GM18517 (cell line): ENCODE measurements around the gene IMMP2L.

Source experiments
- ATAC-seq: cut with Tn5 transposase; IDR thresholded peaks from one replicate; pipeline ENCODE4 v1.9.1; 2021; ENCODE audit warnings: mild to moderate bottlenecking, moderate library complexity; ENCODE audit not compliant: unreplicated experiment

IMMP2L gene

GRCh38 chr7:110841840-110842545, 720.3 kb downstream of the IMMP2L start:
- ATAC-seq: no peak

GRCh38 chr7:110839866-110840265, 722.4 kb downstream of the IMMP2L start:
- no peak for ATAC-seq

GRCh38 chr7:110835849-110836248, 726.4 kb downstream of the IMMP2L start:
- no peak for ATAC-seq

GRCh38 chr7:110835218-110835617, 727.1 kb downstream of the IMMP2L start:
- ATAC-seq: no peak

- ATAC-seq: no peak
Observed at GRCh38 chr7:110831419-110831818, 730.9 kb downstream of the IMMP2L start.

- no peak for ATAC-seq
Observed at GRCh38 chr7:110830778-110831177, 731.5 kb downstream of the IMMP2L start.

- ATAC-seq: no peak
Observed at GRCh38 chr7:110827936-110828335, 734.4 kb downstream of the IMMP2L start.

GRCh38 chr7:110827287-110827855, 734.9 kb downstream of the IMMP2L start:
- ATAC-seq: no peak

GRCh38 chr7:110813986-110814385, 748.3 kb downstream of the IMMP2L start:
- ATAC-seq: no peak

- ATAC-seq: no peak
Observed at GRCh38 chr7:110809832-110810231, 752.5 kb downstream of the IMMP2L start.

- no peak for ATAC-seq
Observed at GRCh38 chr7:110808361-110808760, 753.9 kb downstream of the IMMP2L start.

- no peak for ATAC-seq
Observed at GRCh38 chr7:110804501-110804900, 757.8 kb downstream of the IMMP2L start.

- ATAC-seq: no peak
Observed at GRCh38 chr7:110803602-110804143, 758.6 kb downstream of the IMMP2L start.

- peak; percentile 66 for ATAC-seq
Observed at GRCh38 chr7:110801502-110801901, 760.8 kb downstream of the IMMP2L start.

GRCh38 chr7:110800984-110801383, 761.3 kb downstream of the IMMP2L start:
- peak; percentile 43 for ATAC-seq

GRCh38 chr7:110797656-110798055, 764.6 kb downstream of the IMMP2L start:
- ATAC-seq: no peak

- no peak for ATAC-seq
Observed at GRCh38 chr7:110790992-110791391, 771.3 kb downstream of the IMMP2L start.

- no peak for ATAC-seq
Observed at GRCh38 chr7:110786328-110786965, 775.8 kb downstream of the IMMP2L start.

- no peak for ATAC-seq
Observed at GRCh38 chr7:110784749-110785148, 777.5 kb downstream of the IMMP2L start.

GRCh38 chr7:110780712-110781111, 781.6 kb downstream of the IMMP2L start:
- no peak for ATAC-seq

- ATAC-seq: no peak
Observed at GRCh38 chr7:110779339-110779738, 783.0 kb downstream of the IMMP2L start.

- no peak for ATAC-seq
Observed at GRCh38 chr7:110775046-110775445, 787.2 kb downstream of the IMMP2L start.
